Muscle of leg (tissue), 16 donors: ENCODE measurements around the gene IPO9. TPM values are rescaled to one million over a fixed set of nuclear protein-coding genes. Genes with fewer than 3 reads are reported as not detected.
A peak's percentile ranks its signal among the peaks of the same experiment; 100 is the strongest.

Experiments
- DNase-seq: peaks from one replicate; pipeline ENCODE4 v3.0.0; 2013
- H3K27ac ChIP-seq: one replicate; pipeline ENCODE4 v1.5.1; 2013; ENCODE audit warnings: mild to moderate bottlenecking, low read length, control low read depth
- H3K27me3 ChIP-seq: one replicate; pipeline ENCODE4 v1.6.1; 2013; ENCODE audit warnings: low read length; ENCODE audit not compliant: control insufficient read depth, insufficient read depth
- H3K36me3 ChIP-seq: one replicate; pipeline ENCODE4 v1.6.1; 2013; ENCODE audit warnings: low read length; ENCODE audit not compliant: control insufficient read depth, insufficient read depth
- H3K4me1 ChIP-seq: one replicate; pipeline ENCODE4 v1.6.1; 2013; ENCODE audit warnings: low read length; ENCODE audit not compliant: control insufficient read depth, insufficient read depth
- H3K4me3 ChIP-seq: one replicate; pipeline ENCODE4 v1.5.1; 2013; ENCODE audit warnings: low read length, control low read depth
- H3K9me3 ChIP-seq: replicated peaks from 2 replicates; pipeline ENCODE4 v1.6.1; 2013; ENCODE audit warnings: low read depth, low read length; ENCODE audit not compliant: control insufficient read depth
- WGBS: methylation state at CpG from one replicate; pipeline ENCODE4 v1.1.5; 2013; ENCODE audit warnings: missing lambda C conversion rate; ENCODE audit not compliant: insufficient coverage; 5-methylcytosine and 5-hydroxymethylcytosine counted together
- long read RNA-seq, 11 donors: transcript quantifications; one replicate each; lab custom pipeline, GENCODE V29; 2026
- polyA plus RNA-seq, 8 donors: library from polyadenylated mRNA; unstranded; fragments of 120-200 nt; gene quantifications; one replicate each; pipeline versions ENCODE4 v1.2.1 to v1.2.3, GENCODE V29; 2013; ENCODE audit warnings: inconsistent platforms in 1 of 8, low replicate concordance in 1 of 8; ENCODE audit not compliant: insufficient read length in 8 of 8, insufficient read depth in 1 of 8
- total RNA-seq: library from RNA; stranded (reverse); fragments of 120-200 nt; gene quantifications from one replicate; pipeline ENCODE4 v1.2.4, GENCODE V29; 2013

IPO9 gene
- total RNA-seq (21.3 TPM), polyA plus RNA-seq (10 to 100 TPM; 35.3 to 58.7 (median 44.2) TPM)
- long read RNA-seq, donor 1, partial matches to known transcripts = 6 of 6 reads
- long read RNA-seq, donor 1, other reads (novel, unspliced or antisense) = 0 of 6 reads
- long read RNA-seq, donor 2, full-length matches to known transcripts = 1 of 1 reads
- long read RNA-seq, donor 2, partial matches to known transcripts = 0 of 1 reads
- long read RNA-seq, donor 2, other reads (novel, unspliced or antisense) = 0 of 1 reads
- long read RNA-seq, donor 3, full-length matches to known transcripts = 6 of 6 reads
- long read RNA-seq, donor 3, partial matches to known transcripts = 0 of 6 reads
- long read RNA-seq, donor 3, other reads (novel, unspliced or antisense) = 0 of 6 reads
- long read RNA-seq, donor 4, full-length matches to known transcripts = 1 of 7 reads
- long read RNA-seq, donor 4, partial matches to known transcripts = 6 of 7 reads
- long read RNA-seq, donor 4, other reads (novel, unspliced or antisense) = 0 of 7 reads
- long read RNA-seq, donor 5, full-length matches to known transcripts = 8 of 17 reads
- long read RNA-seq, donor 5, partial matches to known transcripts = 9 of 17 reads
- long read RNA-seq, donor 5, other reads (novel, unspliced or antisense) = 0 of 17 reads
- long read RNA-seq, donor 6, full-length matches to known transcripts = 3 of 9 reads
- long read RNA-seq, donor 6, partial matches to known transcripts = 6 of 9 reads
- long read RNA-seq, donor 6, other reads (novel, unspliced or antisense) = 0 of 9 reads
- long read RNA-seq, donor 7, full-length matches to known transcripts = 4 of 4 reads
- long read RNA-seq, donor 7, partial matches to known transcripts = 0 of 4 reads
- long read RNA-seq, donor 7, other reads (novel, unspliced or antisense) = 0 of 4 reads
- long read RNA-seq, donor 8, full-length matches to known transcripts = 1 of 1 reads
- long read RNA-seq, donor 8, partial matches to known transcripts = 0 of 1 reads
- long read RNA-seq, donor 8, other reads (novel, unspliced or antisense) = 0 of 1 reads
- long read RNA-seq, donor 9, full-length matches to known transcripts = 1 of 1 reads
- long read RNA-seq, donor 9, partial matches to known transcripts = 0 of 1 reads
- long read RNA-seq, donor 9, other reads (novel, unspliced or antisense) = 0 of 1 reads
- long read RNA-seq, donor 10, full-length matches to known transcripts = 2 of 24 reads
- long read RNA-seq, donor 10, partial matches to known transcripts = 22 of 24 reads
- long read RNA-seq, donor 10, other reads (novel, unspliced or antisense) = 0 of 24 reads
- long read RNA-seq, donor 11, full-length matches to known transcripts = 1 of 14 reads
- long read RNA-seq, donor 11, partial matches to known transcripts = 13 of 14 reads
- long read RNA-seq, donor 11, other reads (novel, unspliced or antisense) = 0 of 14 reads

- H3K9me3 ChIP-seq = no peaks in the 10 kb centered on the region
- no peaks in the 10 kb centered on the region for H3K36me3 ChIP-seq
- H3K4me1 ChIP-seq = peaks cover 13% of the 10 kb centered on the region
- peak; percentile 97 for DNase-seq
- WGBS = under 1% methylated on average over 56 of the region's 58 CpGs
- H3K27ac ChIP-seq = peak within 1 kb of the TSS; percentile 97
- no peaks in the 10 kb centered on the region for H3K27me3 ChIP-seq
- peak within 1 kb of the TSS; percentile 94 for H3K4me3 ChIP-seq
Observed at GRCh38 chr1:201828820-201829774, at the start of gene IPO9. TSS of gene IPO9 (plus strand) at chr1:201829157. CDS start at chr1:201829210, 53 bp downstream.

DNA sequence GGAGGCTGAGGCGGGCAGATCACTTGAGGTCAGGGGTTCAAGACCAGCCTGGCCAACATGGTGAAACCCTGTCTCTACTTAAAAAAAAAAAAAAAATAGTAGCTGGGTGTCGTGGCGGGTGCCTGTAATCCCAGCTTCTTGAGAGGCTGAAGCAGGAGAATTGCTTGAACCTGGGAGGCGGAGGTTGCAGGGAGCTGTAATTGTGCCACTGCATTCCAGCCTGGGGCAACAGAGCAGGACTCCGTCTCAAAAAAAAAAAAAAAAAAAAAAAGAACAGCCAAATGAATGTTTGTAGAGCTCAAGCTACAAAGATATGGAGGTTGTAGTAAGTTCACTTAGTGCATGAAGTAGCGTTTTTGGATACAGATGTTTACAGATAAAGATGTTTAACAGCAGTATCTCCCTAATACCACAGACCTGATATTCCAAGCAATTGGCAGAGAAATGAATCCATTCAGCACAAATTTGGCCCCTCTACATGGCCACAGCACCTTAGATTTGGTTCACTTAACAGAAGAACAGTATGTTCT lies 49.5 kb upstream of the IPO9 start:
- Histone ChIP-seq H3K9me3 (no peaks in the 10 kb centered on the region), H3K4me1 (peaks cover 4% of the 10 kb centered on the region), H3K27ac (no peak overlapping the region), H3K27me3 (no peaks in the 10 kb centered on the region), H3K36me3 (peaks cover 31% of the 10 kb centered on the region), H3K4me3 (no peak overlapping the region)
- no CpG with 5 or more reads among the region's 6 CpGs for WGBS
- DNase-seq = no peak

DNA sequence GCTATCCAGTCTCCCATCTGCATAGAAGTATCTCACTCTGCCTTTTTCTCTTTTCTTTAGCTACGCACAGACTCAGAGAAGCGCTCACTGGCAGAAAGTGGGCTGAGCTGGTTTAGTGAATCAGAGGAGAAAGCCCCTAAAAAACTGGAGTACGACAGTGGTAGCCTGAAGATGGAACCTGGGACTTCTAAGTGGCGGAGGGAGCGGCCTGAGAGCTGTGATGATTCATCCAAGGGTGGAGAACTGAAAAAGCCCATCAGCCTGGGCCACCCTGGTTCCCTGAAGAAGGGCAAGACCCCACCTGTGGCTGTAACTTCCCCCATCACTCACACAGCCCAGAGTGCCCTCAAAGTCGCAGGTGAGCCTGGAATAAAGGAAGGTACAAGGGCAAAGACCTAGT lies 48.0 kb upstream of the IPO9 start:
- Histone ChIP-seq H3K27ac (no peak overlapping the region), H3K9me3 (no peaks in the 10 kb centered on the region), H3K4me1 (peaks cover 4% of the 10 kb centered on the region), H3K4me3 (no peak overlapping the region), H3K36me3 (peaks cover 30% of the 10 kb centered on the region), H3K27me3 (no peaks in the 10 kb centered on the region)
- WGBS = 87% methylated on average over 3 of the region's 6 CpGs
- DNase-seq = no peak

DNA sequence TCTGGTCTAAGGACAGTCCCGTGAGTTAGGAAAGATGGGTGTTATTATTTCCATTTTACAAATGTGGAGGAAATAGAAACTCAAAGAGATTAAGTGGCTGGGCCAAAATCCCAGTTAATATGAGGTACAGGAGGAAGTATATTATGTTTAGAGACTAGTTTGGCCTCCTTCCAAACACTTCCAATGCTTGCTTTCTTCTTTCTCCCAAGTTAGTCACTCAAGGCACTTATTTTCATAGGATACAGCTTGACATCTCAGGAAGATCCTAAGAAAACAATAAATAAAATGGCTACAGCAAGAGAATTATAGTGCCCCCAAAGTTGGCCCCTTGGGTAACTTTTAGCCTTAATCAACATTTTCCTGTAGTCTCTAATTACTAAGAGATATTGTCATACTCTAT lies 47.5 kb upstream of the IPO9 start:
- WGBS = no CpG with 5 or more reads among the region's 1 CpG
- no peak overlapping the region for H3K4me3 ChIP-seq
- H3K4me1 ChIP-seq = peaks cover 4% of the 10 kb centered on the region
- H3K27ac ChIP-seq = no peak overlapping the region
- H3K9me3 ChIP-seq = no peaks in the 10 kb centered on the region
- peaks cover 34% of the 10 kb centered on the region for H3K36me3 ChIP-seq
- peak; percentile 49 for DNase-seq
- no peaks in the 10 kb centered on the region for H3K27me3 ChIP-seq

GRCh38 chr1:201782353-201782752 lies 46.6 kb upstream of the IPO9 start:
- Histone ChIP-seq H3K4me1 (peaks cover 4% of the 10 kb centered on the region), H3K27me3 (no peaks in the 10 kb centered on the region), H3K27ac (no peak overlapping the region), H3K4me3 (no peak overlapping the region), H3K9me3 (no peaks in the 10 kb centered on the region), H3K36me3 (peaks cover 44% of the 10 kb centered on the region)
- no peak for DNase-seq
- 93% methylated on average over 9 of the region's 12 CpGs for WGBS

- Histone ChIP-seq H3K36me3 (peaks cover 51% of the 10 kb centered on the region), H3K4me3 (no peak overlapping the region), H3K27ac (no peak overlapping the region), H3K9me3 (no peaks in the 10 kb centered on the region), H3K27me3 (no peaks in the 10 kb centered on the region), H3K4me1 (peaks cover 4% of the 10 kb centered on the region)
- DNase-seq = no peak
- 82% methylated on average over 2 of the region's 2 CpGs for WGBS
Observed at GRCh38 chr1:201783058-201783457, 45.9 kb upstream of the IPO9 start.

DNA sequence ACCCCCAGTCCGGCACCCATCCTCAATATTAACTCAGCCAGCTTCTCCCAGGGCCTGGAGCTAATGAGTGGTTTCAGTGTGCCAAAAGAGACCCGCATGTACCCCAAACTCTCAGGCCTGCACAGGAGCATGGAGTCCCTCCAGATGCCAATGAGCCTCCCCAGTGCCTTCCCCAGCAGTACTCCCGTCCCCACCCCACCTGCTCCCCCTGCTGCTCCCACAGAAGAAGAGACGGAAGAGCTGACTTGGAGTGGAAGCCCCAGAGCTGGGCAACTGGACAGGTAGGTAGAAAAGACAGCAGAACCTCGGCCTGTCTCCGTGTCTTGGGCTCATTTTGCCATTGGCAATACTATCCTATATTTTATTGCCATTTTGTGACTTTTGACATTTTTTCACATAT lies 45.4 kb upstream of the IPO9 start:
- WGBS = 100% methylated on average over 2 of the region's 6 CpGs
- Histone ChIP-seq H3K27ac (no peak overlapping the region), H3K27me3 (no peaks in the 10 kb centered on the region), H3K36me3 (peaks cover 56% of the 10 kb centered on the region), H3K9me3 (no peaks in the 10 kb centered on the region), H3K4me3 (no peak overlapping the region), H3K4me1 (peaks cover 4% of the 10 kb centered on the region)
- no peak for DNase-seq

GRCh38 chr1:201785291-201785690 lies 43.7 kb upstream of the IPO9 start:
- H3K9me3 ChIP-seq = no peaks in the 10 kb centered on the region
- DNase-seq = no peak
- H3K27ac ChIP-seq = no peak overlapping the region
- no peak overlapping the region for H3K4me3 ChIP-seq
- whole genome bisulfite sequencing = no CpG with 5 or more reads among the region's 2 CpGs
- no peaks in the 10 kb centered on the region for H3K27me3 ChIP-seq
- H3K36me3 ChIP-seq = peaks cover 65% of the 10 kb centered on the region
- H3K4me1 ChIP-seq = peaks cover 15% of the 10 kb centered on the region

- Histone ChIP-seq H3K9me3 (no peaks in the 10 kb centered on the region), H3K27ac (no peak overlapping the region), H3K4me1 (peaks cover 26% of the 10 kb centered on the region), H3K27me3 (no peaks in the 10 kb centered on the region), H3K36me3 (peaks cover 60% of the 10 kb centered on the region), H3K4me3 (no peak overlapping the region)
- DNase-seq = no peak
- WGBS = no CpG with 5 or more reads among the region's 5 CpGs
Observed at GRCh38 chr1:201786824-201787223, 42.1 kb upstream of the IPO9 start.
